ENCODE measurements around the gene PKIG.

- no peak for TF ChIP-seq CTCF (IDR thresholded peaks at IDR 0.05; ENCODE audit: insufficient read depth, low read length)
- no peak for TF ChIP-seq GABPA (IDR thresholded peaks at IDR 0.05; ENCODE audit: low read depth)
- TF ChIP-seq REST (IDR thresholded peaks at IDR 0.05; ENCODE audit: insufficient replicate concordance, low read depth), result no peak
- no peak for TF ChIP-seq POLR2AphosphoS5 (IDR thresholded peaks at IDR 0.05; ENCODE audit: low read depth)
- no peak for TF ChIP-seq SPI1 (IDR thresholded peaks at IDR 0.05; ENCODE audit: borderline replicate concordance, low read depth)
Measured at GRCh38 chr20:44649976-44650375, 67.6 kb downstream of the PKIG start.

Data from HL-60 (cell line).